Measurements from ENCODE around the gene SEPTIN14. TPM values are rescaled to one million over a fixed set of nuclear protein-coding genes. Genes with fewer than 3 reads are reported as not detected.
A peak's percentile ranks its signal among the peaks of the same experiment; 100 is the strongest.
"Not testable (repeated sequence)": the region's sequence is repeated elsewhere in the genome, so short reads cannot be mapped to it uniquely, and the experiment has no call there.

SEPTIN14 gene
- not detected for total RNA-seq

DNA sequence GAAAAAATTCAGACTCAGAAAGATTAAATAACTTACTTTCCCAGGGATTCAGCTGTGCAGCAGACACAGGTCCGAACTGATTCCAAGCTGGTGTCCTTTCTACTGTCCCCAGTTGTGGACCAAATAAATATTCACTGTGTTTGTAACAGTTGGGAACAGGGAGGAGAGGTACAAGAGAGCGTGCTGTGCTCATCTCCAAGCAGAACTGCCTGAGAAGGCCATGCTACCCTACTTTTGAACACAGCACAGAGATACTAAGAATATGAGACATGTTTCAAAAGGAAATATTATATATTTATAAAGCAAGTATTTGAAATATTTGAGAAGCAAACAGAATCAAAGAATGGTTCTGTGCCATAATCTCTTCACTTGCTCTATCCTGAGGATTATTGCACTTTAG is at the start of gene SEPTIN14:
TSS of gene SEPTIN14 (minus strand) at position 101 of the 400 bp plus-strand sequence. CDS start 756 bp downstream, outside the sequence.
- H3K27ac Mint-ChIP-seq; DNase-seq; POLR2A ChIA-PET; H3K36me3 Mint-ChIP-seq; H3K4me1 Mint-ChIP-seq (ENCODE audit: low read depth); intact Hi-C loops (cut with micrococcal nuclease); H3K4me3 Mint-ChIP-seq; H3K9me3 Mint-ChIP-seq; H3K27me3 Mint-ChIP-seq; CTCF ChIA-PET: not testable (repeated sequence)

DNA sequence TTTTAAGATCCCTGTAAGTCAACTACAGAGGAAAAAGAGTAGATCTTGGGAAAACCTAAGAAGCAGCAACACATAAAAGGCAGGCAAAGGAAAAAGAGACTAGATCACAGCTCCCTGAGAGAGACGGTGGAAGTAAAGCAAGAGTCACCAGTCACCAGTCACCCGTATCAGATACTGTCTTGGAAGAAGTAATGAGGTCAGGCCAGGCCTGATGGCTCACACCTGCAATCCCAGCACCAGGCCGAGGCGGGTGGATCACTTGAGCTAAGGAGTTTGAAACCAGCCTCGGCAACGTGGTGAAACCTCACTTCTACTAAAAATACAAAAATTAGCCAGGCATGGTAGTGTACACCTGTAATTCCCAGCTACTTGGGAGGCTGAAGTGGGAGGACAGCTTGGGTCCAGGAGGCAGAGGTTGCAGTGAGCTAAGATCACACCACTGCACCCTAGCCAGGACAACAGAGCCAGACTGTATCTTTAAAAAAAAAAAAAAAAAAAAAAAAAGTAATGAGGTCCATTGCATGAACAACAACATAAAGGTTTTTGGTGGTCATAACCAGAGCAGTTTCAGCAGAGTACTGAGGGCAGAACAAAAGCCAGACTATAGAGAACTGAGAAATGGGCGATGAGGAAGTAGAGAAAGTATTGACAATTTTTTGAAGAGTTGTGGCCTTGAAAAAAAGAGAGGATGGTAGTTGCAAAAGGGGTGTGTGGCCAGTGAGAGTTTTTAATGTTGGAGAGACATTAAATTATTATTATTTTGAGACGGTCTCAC is 41.6 kb upstream of the SEPTIN14 start:
- POLR2A ChIA-PET, result interaction anchor here (0.6 kb wide), 1 partner anchor 375 kb away, joined by 3 read pairs; no protein-coding TSS in a partner anchor
- Mint-ChIP-seq H3K27ac (no peak overlapping the region), H3K4me1 (ENCODE audit: low read depth) (no peaks in the 10 kb centered on the region)

DNA sequence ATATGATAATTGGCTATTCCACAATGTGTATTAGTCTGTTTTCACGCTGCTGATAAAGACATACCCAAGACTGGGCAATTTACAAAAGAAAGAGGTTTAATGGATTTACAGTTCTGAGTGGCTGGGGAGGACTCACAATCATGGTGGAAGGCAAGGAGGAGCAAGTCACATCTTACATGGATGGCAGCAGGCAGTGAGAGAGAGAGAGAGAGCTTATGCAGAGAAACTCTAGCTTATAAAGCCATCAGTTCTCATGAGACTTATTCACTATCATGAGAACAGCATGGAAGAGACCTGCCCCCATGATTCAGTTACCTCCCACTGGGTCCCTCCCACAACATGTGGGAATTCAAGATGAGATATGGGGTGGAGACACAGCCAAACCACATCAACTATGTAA is 38.5 kb upstream of the SEPTIN14 start:
- POLR2A ChIA-PET; intact Hi-C loops (cut with micrococcal nuclease); DNase-seq; H3K27ac Mint-ChIP-seq; H3K9me3 Mint-ChIP-seq; H3K36me3 Mint-ChIP-seq; H3K4me3 Mint-ChIP-seq; H3K4me1 Mint-ChIP-seq (ENCODE audit: low read depth); CTCF ChIA-PET; H3K27me3 Mint-ChIP-seq: not testable (repeated sequence)

More for the DNA sequence above, 41.6 kb upstream of the SEPTIN14 start:
- Mint-ChIP-seq H3K27me3 (no peaks in the 10 kb centered on the region), H3K4me3 (no peak overlapping the region), H3K36me3 (peaks cover 13% of the 10 kb centered on the region), H3K9me3 (no peaks in the 10 kb centered on the region)
- intact Hi-C loops (cut with micrococcal nuclease), result no loop called here
- CTCF ChIA-PET, result no interaction called here
- DNase-seq, result no peak

DNA sequence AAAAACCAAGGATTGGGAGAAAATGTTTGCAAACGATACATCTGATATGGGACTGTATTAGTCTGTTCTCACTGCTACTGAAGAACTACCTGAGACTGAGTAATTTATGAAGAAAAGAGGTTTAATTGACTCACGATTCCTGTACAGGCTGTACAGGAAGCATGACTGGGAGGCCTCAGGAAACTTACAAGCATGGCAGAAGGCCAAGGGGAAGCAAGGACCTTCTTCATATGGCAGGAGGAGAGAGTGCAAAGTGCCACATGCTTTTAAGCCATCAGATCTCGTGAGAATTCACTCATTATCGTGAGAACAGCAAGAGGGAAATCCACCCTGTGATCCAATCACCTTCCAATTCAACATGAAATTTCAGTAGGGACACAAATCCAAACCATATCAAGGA is 35.7 kb upstream of the SEPTIN14 start:
- H3K4me1 Mint-ChIP-seq (ENCODE audit: low read depth), result no peaks in the 10 kb centered on the region
- intact Hi-C loops (cut with micrococcal nuclease), result no loop called here

DNA sequence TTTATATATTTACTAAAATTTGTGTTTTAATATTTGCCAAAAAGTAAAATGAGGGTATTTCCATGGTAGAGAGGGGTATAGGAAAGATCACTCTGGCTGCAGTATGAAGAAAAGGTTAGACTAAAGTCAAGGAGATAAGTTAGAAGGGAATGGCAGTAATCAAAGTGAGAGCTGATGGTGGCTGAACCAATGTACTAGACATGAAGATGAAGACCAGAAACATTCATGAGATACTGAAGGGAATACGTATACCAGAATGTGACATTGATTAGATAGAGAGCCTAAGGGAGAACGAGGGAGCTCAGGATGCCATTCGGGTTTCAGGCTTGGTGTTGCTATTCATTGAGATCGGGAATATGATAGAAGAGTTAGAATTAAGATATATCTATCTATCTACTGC is 32.5 kb upstream of the SEPTIN14 start:
- H3K27ac Mint-ChIP-seq, result no peak overlapping the region

More for the DNA sequence above, 35.7 kb upstream of the SEPTIN14 start:
- ChIA-PET POLR2A (no interaction called here), CTCF (no interaction called here)
- Mint-ChIP-seq H3K27ac (no peak overlapping the region), H3K9me3 (no peaks in the 10 kb centered on the region), H3K36me3 (peaks cover 3% of the 10 kb centered on the region), H3K27me3 (no peaks in the 10 kb centered on the region), H3K4me3 (no peak overlapping the region)
- no peak for DNase-seq

DNA sequence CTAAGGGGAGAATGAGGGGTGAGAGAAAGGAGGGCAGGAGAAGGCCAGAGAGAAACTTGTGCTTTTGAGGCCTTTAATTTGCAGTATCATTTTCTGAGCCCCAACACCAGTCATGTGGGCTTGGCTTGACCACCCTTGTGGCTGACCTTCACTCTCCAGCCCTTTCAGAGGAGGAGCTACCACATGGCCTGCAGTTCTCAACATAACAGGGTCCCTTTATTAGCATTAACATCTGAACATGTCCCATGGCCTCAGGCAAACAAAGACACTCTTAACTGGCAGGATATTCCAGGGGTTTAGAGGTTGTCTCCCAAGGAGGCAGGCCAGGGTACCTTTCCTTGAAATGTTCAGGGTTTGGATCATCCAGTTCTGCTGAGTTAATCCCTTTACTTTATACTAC is 31.4 kb upstream of the SEPTIN14 start:
- Mint-ChIP-seq H3K4me1 (ENCODE audit: low read depth) (no peaks in the 10 kb centered on the region), H3K27me3 (no peaks in the 10 kb centered on the region), H3K27ac (no peak overlapping the region), H3K4me3 (no peak overlapping the region), H3K36me3 (no peaks in the 10 kb centered on the region), H3K9me3 (no peaks in the 10 kb centered on the region)
- DNase-seq, result no peak
- POLR2A ChIA-PET, result no interaction called here
- CTCF ChIA-PET, result no interaction called here
- intact Hi-C loops (cut with micrococcal nuclease), result no loop called here

More for the DNA sequence above, 32.5 kb upstream of the SEPTIN14 start:
- POLR2A ChIA-PET, result interaction anchor here (0.5 kb wide), 1 partner anchor 49 kb away, joined by 3 read pairs; no protein-coding TSS in a partner anchor
- no peaks in the 10 kb centered on the region for H3K4me1 Mint-ChIP-seq (ENCODE audit: low read depth)
- no peaks in the 10 kb centered on the region for H3K27me3 Mint-ChIP-seq
- no peak overlapping the region for H3K4me3 Mint-ChIP-seq
- CTCF ChIA-PET, result no interaction called here
- H3K9me3 Mint-ChIP-seq, result no peaks in the 10 kb centered on the region
- no peak for DNase-seq
- intact Hi-C loops (cut with micrococcal nuclease), result no loop called here
- H3K36me3 Mint-ChIP-seq, result peaks cover 1% of the 10 kb centered on the region

DNA sequence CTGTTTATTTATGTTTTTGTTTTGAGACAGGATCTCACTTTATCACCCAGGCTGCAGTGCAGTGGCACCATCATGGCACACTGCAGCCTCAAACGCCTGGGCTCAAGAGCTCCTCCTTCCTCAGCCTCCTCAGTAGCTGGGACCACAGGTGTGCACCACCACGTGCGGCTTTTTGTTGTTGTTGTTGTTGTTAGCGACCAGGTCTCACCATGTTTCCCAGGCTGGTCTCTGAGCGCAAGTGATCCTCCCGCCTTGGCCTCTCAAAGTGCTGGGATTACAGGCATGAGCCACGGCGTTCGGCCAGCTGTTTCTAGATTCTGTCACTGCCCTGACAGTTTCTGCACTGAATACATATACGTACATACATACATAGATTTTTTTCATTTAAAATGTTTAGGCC is 25.8 kb upstream of the SEPTIN14 start:
- POLR2A ChIA-PET; intact Hi-C loops (cut with micrococcal nuclease); CTCF ChIA-PET; H3K9me3 Mint-ChIP-seq; H3K36me3 Mint-ChIP-seq; H3K27me3 Mint-ChIP-seq; H3K4me1 Mint-ChIP-seq (ENCODE audit: low read depth); DNase-seq: not testable (repeated sequence)
- Mint-ChIP-seq H3K27ac (peak overlapping the region; percentile 74), H3K4me3 (peak overlapping the region; percentile 76)

DNA sequence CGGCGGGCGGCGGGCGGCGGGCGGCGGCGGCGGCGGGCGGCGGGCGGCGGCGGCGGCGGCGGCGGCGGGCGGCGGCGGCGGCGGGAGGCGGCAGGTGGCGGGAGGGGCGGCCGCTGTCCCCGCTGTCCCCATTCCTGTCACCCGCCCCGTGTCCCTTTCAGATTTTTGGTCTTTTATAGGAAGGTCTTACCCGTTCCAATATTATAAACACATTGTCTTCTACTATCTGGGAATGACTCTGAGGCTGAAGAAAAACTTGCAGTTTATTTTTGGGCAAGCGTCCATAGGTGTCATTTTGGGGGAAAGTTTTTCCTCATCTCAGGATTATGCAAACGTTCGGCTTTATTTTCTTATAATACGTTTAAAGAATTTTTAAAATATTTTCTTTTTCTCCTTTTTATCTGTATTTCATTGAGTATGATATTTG is 25.3 kb upstream of the SEPTIN14 start:
- intact Hi-C loops (cut with micrococcal nuclease), result loop anchor here (1.0 kb wide), 6 partner anchors 63 to 522 kb away; partner anchors contain the start of genes CCT6A, CHCHD2, MRPS17 and NIPSNAP2
- CTCF ChIA-PET, result no interaction called here
- POLR2A ChIA-PET, result no interaction called here
- Mint-ChIP-seq H3K4me1 (ENCODE audit: low read depth) (peaks cover 4% of the 10 kb centered on the region), H3K9me3 (no peaks in the 10 kb centered on the region), H3K4me3 (peak overlapping the region; percentile 76), H3K27me3 (no peaks in the 10 kb centered on the region), H3K36me3 (no peaks in the 10 kb centered on the region), H3K27ac (peak overlapping the region; percentile 74)
- DNase-seq, result no peak

DNA sequence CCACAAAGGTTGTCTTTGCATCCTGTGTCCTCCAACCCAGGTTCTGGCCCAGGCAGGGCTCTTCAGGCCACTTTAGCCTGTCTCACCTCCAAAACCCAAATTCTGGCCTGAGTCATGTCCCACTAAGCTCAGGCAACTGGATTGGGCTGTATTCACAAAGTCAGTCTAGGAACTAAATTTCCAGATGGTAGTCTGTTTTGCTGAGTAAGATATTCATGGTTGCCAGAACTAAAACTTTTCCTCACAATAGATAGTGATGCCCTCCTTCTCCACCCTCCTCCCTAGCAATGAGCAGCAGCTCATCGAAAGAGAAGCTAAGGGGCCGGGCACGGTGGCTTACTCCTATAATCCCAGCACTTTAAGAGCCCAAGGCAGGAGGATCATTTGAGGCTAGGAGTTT is 21.8 kb upstream of the SEPTIN14 start:
- Mint-ChIP-seq H3K4me1 (ENCODE audit: low read depth) (peaks cover 4% of the 10 kb centered on the region), H3K27me3 (no peaks in the 10 kb centered on the region), H3K27ac (no peak overlapping the region), H3K4me3 (no peak overlapping the region), H3K9me3 (no peaks in the 10 kb centered on the region), H3K36me3 (no peaks in the 10 kb centered on the region)
- DNase-seq, result no peak
- CTCF ChIA-PET, result no interaction called here
- POLR2A ChIA-PET, result no interaction called here
- intact Hi-C loops (cut with micrococcal nuclease), result no loop called here

DNA sequence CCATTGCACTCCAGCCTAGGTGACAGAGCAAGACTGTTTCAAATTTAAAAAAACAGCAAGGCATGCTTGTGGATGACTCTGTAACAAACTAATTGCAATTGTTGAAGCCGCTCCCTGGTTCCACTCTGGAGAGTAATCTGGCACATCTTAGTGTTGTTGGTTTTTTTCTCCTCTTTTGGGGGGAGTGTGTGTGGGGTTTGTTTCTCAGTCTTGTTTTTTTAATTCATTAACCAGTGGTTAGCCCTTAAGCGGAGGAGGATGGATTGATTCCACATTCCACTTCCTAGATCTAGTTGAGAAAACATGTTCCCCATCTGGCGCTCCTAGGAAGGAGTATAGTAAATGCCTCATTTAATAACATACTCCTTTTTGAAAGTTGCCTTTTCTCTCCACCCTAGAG is 16.1 kb upstream of the SEPTIN14 start:
- ChIA-PET POLR2A (no interaction called here), CTCF (no interaction called here)
- Mint-ChIP-seq H3K9me3 (no peaks in the 10 kb centered on the region), H3K27ac (no peak overlapping the region), H3K36me3 (no peaks in the 10 kb centered on the region), H3K4me1 (ENCODE audit: low read depth) (no peaks in the 10 kb centered on the region), H3K27me3 (no peaks in the 10 kb centered on the region), H3K4me3 (no peak overlapping the region)
- DNase-seq, result no peak
- intact Hi-C loops (cut with micrococcal nuclease), result no loop called here

DNA sequence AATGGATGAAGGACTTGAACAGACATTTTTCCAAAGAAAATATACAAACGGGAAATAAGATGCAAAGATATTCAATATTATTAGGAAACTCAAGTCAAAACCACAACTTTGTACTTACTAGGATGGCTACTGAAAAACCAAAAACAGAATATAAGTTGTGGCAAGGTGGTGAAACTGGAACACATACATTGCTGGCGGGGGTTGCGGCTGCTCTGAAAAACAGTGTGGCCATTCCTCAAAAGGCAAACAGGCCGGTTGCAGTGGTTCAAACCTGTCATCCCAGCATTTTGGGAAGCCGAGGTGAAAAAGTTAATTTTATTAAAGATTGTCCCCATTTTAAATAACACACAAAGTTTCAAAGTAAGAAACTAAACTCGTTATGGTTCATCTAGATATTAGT is 14.8 kb upstream of the SEPTIN14 start:
- H3K9me3 Mint-ChIP-seq, result no peaks in the 10 kb centered on the region
- H3K36me3 Mint-ChIP-seq, result no peaks in the 10 kb centered on the region
- ChIA-PET POLR2A (no interaction called here), CTCF (no interaction called here)
- intact Hi-C loops (cut with micrococcal nuclease), result no loop called here
- no peak for DNase-seq
- no peak overlapping the region for H3K4me3 Mint-ChIP-seq
- no peak overlapping the region for H3K27ac Mint-ChIP-seq
- no peaks in the 10 kb centered on the region for H3K27me3 Mint-ChIP-seq
- H3K4me1 Mint-ChIP-seq (ENCODE audit: low read depth), result no peaks in the 10 kb centered on the region

DNA sequence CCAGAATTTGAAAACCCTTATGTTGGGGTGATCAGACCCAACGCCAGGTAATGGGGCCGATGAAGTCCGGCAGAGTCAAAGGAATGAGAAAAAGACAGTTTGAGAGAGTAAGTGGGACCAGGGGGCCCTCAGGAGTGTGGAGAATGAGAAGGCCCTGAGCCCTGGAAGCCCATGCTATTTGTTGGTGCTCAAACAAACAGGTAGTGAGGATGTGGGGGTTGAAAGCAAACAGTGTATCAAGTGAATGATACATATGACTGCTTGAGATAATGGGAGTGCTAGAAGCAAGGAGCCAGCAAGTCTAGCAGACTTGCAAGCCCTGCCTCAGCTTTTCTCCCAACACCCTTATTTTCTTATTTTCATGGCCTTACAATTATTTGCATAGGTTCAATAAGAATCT is 11.2 kb upstream of the SEPTIN14 start:
- no peaks in the 10 kb centered on the region for H3K9me3 Mint-ChIP-seq
- intact Hi-C loops (cut with micrococcal nuclease), result no loop called here
- no peak overlapping the region for H3K27ac Mint-ChIP-seq
- no peak for DNase-seq
- CTCF ChIA-PET, result no interaction called here
- no peaks in the 10 kb centered on the region for H3K4me1 Mint-ChIP-seq (ENCODE audit: low read depth)
- POLR2A ChIA-PET, result no interaction called here
- H3K27me3 Mint-ChIP-seq, result no peaks in the 10 kb centered on the region
- H3K4me3 Mint-ChIP-seq, result no peak overlapping the region
- no peaks in the 10 kb centered on the region for H3K36me3 Mint-ChIP-seq

DNA sequence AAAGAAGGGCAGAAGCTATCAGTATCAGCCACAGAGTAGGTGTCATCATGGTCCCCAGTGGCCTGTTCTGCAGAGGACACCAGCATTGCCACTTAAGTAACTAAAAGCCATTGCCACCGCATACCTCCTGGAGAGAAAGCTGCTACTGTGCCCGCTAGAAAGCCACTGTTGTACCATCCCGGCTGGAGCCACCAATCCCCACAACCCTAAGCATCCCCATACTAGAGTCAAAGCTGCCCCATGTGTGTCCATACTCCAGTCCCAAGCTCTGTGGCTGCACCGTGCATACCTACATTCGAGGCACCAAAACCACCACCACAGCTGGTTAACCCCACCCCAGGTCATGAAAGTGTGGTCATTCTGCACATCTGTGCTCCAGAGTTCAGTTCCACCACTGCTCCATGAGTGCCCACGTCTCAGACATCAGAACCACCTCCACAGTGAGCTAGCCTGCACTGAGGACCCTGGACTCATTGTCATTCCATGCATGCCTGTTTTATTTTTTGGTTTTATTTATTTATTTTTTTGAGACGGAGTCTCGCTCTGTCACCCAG is 9.5 kb upstream of the SEPTIN14 start:
- no peak overlapping the region for H3K4me3 Mint-ChIP-seq
- no peaks in the 10 kb centered on the region for H3K27me3 Mint-ChIP-seq
- DNase-seq, result no peak
- H3K36me3 Mint-ChIP-seq, result no peaks in the 10 kb centered on the region
- intact Hi-C loops (cut with micrococcal nuclease), result no loop called here
- ChIA-PET POLR2A (no interaction called here), CTCF (no interaction called here)
- no peak overlapping the region for H3K27ac Mint-ChIP-seq
- H3K9me3 Mint-ChIP-seq, result no peaks in the 10 kb centered on the region
- H3K4me1 Mint-ChIP-seq (ENCODE audit: low read depth), result no peaks in the 10 kb centered on the region
